ENCODE data around the gene SNX13. TPM values are rescaled to one million over a fixed set of nuclear protein-coding genes. Genes with fewer than 3 reads are reported as not detected.

Gene SNX13, protein sequence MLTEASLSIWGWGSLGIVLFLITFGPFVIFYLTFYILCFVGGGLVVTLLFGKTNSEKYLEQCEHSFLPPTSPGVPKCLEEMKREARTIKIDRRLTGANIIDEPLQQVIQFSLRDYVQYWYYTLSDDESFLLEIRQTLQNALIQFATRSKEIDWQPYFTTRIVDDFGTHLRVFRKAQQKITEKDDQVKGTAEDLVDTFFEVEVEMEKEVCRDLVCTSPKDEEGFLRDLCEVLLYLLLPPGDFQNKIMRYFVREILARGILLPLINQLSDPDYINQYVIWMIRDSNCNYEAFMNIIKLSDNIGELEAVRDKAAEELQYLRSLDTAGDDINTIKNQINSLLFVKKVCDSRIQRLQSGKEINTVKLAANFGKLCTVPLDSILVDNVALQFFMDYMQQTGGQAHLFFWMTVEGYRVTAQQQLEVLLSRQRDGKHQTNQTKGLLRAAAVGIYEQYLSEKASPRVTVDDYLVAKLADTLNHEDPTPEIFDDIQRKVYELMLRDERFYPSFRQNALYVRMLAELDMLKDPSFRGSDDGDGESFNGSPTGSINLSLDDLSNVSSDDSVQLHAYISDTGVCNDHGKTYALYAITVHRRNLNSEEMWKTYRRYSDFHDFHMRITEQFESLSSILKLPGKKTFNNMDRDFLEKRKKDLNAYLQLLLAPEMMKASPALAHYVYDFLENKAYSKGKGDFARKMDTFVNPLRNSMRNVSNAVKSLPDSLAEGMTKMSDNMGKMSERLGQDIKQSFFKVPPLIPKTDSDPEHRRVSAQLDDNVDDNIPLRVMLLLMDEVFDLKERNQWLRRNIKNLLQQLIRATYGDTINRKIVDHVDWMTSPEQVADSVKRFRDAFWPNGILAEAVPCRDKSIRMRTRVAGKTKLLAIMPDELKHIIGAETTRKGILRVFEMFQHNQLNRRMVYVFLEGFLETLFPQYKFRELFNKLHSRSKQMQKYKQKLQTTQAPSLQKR
- total RNA-seq, result 53.3 and 60.5 TPM in 2 replicates

DNA sequence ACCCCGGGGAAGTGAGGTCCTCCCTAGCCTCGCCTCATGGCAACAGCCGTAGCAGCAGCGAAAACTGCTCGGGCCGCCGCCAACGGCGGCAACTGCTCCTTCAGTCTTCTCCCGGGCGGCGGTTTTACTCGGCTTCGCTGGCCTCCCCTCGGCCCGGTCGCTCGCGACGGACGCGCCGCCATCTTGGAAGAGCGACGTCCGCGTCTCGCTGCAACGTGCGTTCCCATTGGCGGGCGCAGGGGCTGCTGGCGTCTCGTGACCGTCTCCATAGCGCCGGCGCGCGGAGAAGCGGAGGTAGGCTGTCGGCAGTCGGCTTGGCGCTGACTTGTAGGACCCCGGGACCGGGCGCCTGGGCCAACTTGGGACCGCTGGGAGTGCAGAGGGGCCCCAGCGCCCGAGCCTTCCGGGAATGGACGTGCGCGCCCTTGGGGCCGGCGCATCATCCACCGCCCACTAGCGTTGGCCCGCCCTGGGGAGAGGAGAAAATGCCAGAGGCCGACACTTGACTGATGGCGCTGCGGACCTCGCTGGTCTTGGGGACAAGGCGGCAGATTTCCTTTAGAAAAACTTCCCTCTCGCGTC, at the start of gene SNX13:
Gene SNX13 (minus strand): TSS at position 193 of the 582 bp plus-strand sequence. CDS start 199 bp downstream, outside the sequence.

Other genes starting within 250 kb of the SNX13 start
- not detected in 2 replicates for gene PRPS1L1, start 87.4 kb upstream of the SNX13 start, total RNA-seq

Data from uterine smooth muscle cell (primary cell).